ENCODE measurements around the gene ZNF605.

GRCh38 chr12:132926415-132926833, 29.7 kb downstream of the ZNF605 start:
- TF ChIP-seq, protein P1, sequence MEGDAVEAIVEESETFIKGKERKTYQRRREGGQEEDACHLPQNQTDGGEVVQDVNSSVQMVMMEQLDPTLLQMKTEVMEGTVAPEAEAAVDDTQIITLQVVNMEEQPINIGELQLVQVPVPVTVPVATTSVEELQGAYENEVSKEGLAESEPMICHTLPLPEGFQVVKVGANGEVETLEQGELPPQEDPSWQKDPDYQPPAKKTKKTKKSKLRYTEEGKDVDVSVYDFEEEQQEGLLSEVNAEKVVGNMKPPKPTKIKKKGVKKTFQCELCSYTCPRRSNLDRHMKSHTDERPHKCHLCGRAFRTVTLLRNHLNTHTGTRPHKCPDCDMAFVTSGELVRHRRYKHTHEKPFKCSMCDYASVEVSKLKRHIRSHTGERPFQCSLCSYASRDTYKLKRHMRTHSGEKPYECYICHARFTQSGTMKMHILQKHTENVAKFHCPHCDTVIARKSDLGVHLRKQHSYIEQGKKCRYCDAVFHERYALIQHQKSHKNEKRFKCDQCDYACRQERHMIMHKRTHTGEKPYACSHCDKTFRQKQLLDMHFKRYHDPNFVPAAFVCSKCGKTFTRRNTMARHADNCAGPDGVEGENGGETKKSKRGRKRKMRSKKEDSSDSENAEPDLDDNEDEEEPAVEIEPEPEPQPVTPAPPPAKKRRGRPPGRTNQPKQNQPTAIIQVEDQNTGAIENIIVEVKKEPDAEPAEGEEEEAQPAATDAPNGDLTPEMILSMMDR (IDR thresholded peaks at IDR 0.05; ENCODE audit: poor library complexity, severe bottlenecking): no peak
- TF ChIP-seq EZH2 (IDR thresholded peaks at IDR 0.05; ENCODE audit: borderline replicate concordance, insufficient read depth, low read length, poor library complexity, severe bottlenecking) (no peak), RAD21 (conservative IDR thresholded peaks at IDR 0.05) (no peak), TAF1 (IDR thresholded peaks at IDR 0.05; ENCODE audit: low read depth) (no peak), EP300 (conservative IDR thresholded peaks at IDR 0.05; ENCODE audit: poor library complexity, severe bottlenecking) (no peak), POLR2AphosphoS5 (IDR thresholded peaks at IDR 0.05) (no peak), MXI1 (conservative IDR thresholded peaks at IDR 0.05; ENCODE audit: poor library complexity, severe bottlenecking) (no peak), SMC3 (conservative IDR thresholded peaks at IDR 0.05; ENCODE audit: poor library complexity) (no peak)
- TF ChIP-seq, protein P2, sequence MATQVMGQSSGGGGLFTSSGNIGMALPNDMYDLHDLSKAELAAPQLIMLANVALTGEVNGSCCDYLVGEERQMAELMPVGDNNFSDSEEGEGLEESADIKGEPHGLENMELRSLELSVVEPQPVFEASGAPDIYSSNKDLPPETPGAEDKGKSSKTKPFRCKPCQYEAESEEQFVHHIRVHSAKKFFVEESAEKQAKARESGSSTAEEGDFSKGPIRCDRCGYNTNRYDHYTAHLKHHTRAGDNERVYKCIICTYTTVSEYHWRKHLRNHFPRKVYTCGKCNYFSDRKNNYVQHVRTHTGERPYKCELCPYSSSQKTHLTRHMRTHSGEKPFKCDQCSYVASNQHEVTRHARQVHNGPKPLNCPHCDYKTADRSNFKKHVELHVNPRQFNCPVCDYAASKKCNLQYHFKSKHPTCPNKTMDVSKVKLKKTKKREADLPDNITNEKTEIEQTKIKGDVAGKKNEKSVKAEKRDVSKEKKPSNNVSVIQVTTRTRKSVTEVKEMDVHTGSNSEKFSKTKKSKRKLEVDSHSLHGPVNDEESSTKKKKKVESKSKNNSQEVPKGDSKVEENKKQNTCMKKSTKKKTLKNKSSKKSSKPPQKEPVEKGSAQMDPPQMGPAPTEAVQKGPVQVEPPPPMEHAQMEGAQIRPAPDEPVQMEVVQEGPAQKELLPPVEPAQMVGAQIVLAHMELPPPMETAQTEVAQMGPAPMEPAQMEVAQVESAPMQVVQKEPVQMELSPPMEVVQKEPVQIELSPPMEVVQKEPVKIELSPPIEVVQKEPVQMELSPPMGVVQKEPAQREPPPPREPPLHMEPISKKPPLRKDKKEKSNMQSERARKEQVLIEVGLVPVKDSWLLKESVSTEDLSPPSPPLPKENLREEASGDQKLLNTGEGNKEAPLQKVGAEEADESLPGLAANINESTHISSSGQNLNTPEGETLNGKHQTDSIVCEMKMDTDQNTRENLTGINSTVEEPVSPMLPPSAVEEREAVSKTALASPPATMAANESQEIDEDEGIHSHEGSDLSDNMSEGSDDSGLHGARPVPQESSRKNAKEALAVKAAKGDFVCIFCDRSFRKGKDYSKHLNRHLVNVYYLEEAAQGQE (IDR thresholded peaks at IDR 0.05; ENCODE audit: borderline replicate concordance): no peak
